Pericardium fibroblast (primary cell): Measurements from ENCODE around the gene USP22. TPM values are rescaled to one million over a fixed set of nuclear protein-coding genes. Genes with fewer than 3 reads are reported as not detected.

ENCODE experiments used
- total RNA-seq: library from RNA; depleted of rRNA; stranded (reverse); fragments of >200 nt; gene quantifications from 2 replicates; pipeline ENCODE4 v1.2.3, GENCODE V29; 2015

Gene USP22
- 128 and 150 TPM in 2 replicates for total RNA-seq

DNA sequence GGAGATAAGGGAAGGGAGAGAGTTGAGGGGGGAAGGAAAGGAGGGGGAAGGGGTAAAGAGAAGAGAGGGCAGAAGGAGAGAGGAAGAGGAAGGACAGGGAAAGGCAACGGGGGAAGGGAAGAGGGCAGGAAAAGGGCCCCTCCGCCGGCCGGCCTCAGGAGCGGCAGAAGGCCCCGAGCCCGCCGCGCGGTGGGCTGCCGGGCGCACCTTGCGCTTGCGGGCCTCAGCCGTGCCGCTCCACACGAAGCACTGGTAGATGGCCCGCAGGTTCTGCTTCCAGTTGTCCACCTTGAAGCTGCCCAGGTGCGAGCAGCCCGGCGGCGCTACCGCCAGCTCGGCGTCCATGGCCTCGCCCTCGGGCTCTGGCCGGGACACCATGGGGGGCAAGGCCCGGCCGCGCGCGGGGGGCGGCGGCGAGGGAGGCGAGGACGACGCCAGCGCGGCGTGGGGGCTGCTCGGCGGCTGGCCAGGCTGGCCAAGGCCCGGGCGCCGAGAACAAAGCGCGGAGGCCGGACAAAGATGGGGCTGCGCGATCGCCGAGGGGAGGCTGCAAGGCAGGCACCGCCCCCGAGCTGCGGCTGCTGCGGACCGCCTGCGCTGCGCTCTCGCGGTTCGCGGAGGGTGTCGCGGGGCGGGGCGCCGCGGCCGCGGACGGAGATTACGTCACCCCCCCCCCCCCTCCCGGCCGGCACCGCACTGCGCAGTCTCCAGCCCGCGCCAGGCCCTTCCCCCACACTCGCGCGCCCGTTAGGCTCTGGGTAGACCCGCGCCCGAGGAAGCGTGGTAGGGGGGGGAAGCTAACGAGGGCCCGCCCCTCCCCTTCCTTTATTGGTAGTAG, at the start of gene USP22:
Gene USP22, minus strand, starts transcription at position 554 of the 838 bp plus-strand sequence. Its CDS starts 176 bp downstream, at position 378.

Other genes starting within 250 kb of the USP22 start
- gene DHRS7B, start 84.0 kb upstream of the USP22 start, total RNA-seq, result 13.1 and 41.7 TPM in 2 replicates
- 25.6 and 31.7 TPM in 2 replicates for gene TMEM11, start 171.2 kb upstream of the USP22 start, total RNA-seq
- 10.6 and 19.3 TPM in 2 replicates for gene NATD1, start 210.4 kb upstream of the USP22 start, total RNA-seq
- gene MAP2K3, start 241.7 kb upstream of the USP22 start, total RNA-seq, result 11.3 and 12.4 TPM in 2 replicates